ENCODE measurements around the gene SUZ12.
"Not testable (repeated sequence)": the region's sequence is repeated elsewhere in the genome, so short reads cannot be mapped to it uniquely, and the experiment has no call there.

Gene SUZ12

GRCh38 chr17:31951953-31952352 lies 15.1 kb downstream of the SUZ12 start:
- not testable (repeated sequence) for H3K9me3 ChIP-seq (ENCODE audit: control insufficient read depth, low read length); H3K4me1 ChIP-seq (ENCODE audit: control insufficient read depth, insufficient read depth, low read length); H3K27ac ChIP-seq (ENCODE audit: insufficient read depth, low read depth, low read length, poor library complexity, severe bottlenecking); H3K27me3 ChIP-seq (ENCODE audit: control insufficient read depth, insufficient read depth, low read length, poor library complexity, severe bottlenecking); H3K4me3 ChIP-seq (ENCODE audit: insufficient read depth, low read depth, low read length)
- 95 to 97% methylated on average over 2 to 3 of the region's 3 CpGs for WGBS, 2 experiments
- H3K36me3 ChIP-seq (ENCODE audit: control insufficient read depth, insufficient read depth, low read length): peaks cover 13% of the 10 kb centered on the region

- H3K4me3 ChIP-seq (ENCODE audit: insufficient read depth, low read depth, low read length); H3K27me3 ChIP-seq (ENCODE audit: control insufficient read depth, insufficient read depth, low read length, poor library complexity, severe bottlenecking); H3K9me3 ChIP-seq (ENCODE audit: control insufficient read depth, low read length); H3K27ac ChIP-seq (ENCODE audit: insufficient read depth, low read depth, low read length, poor library complexity, severe bottlenecking); H3K4me1 ChIP-seq (ENCODE audit: control insufficient read depth, insufficient read depth, low read length): not testable (repeated sequence)
- WGBS, 2 experiments: 86 to 89% methylated on average over 8 of the region's 8 CpGs
- H3K36me3 ChIP-seq (ENCODE audit: control insufficient read depth, insufficient read depth, low read length): peaks cover 13% of the 10 kb centered on the region
Observed at GRCh38 chr17:31964131-31964530, 27.3 kb downstream of the SUZ12 start.

- no peaks in the 10 kb centered on the region for H3K27me3 ChIP-seq (ENCODE audit: control insufficient read depth, insufficient read depth, low read length, poor library complexity, severe bottlenecking)
- no peak overlapping the region for H3K4me3 ChIP-seq (ENCODE audit: insufficient read depth, low read depth, low read length)
- no peaks in the 10 kb centered on the region for H3K4me1 ChIP-seq (ENCODE audit: control insufficient read depth, insufficient read depth, low read length)
- no peaks in the 10 kb centered on the region for H3K9me3 ChIP-seq (ENCODE audit: control insufficient read depth, low read length)
- H3K27ac ChIP-seq (ENCODE audit: insufficient read depth, low read depth, low read length, poor library complexity, severe bottlenecking): no peak overlapping the region
- 95 to 96% methylated on average over 3 of the region's 3 CpGs for WGBS, 2 experiments
- peaks cover 9% of the 10 kb centered on the region for H3K36me3 ChIP-seq (ENCODE audit: control insufficient read depth, insufficient read depth, low read length)
Observed at GRCh38 chr17:31967648-31968047, 30.8 kb downstream of the SUZ12 start.

GRCh38 chr17:31970416-31970815 lies 33.6 kb downstream of the SUZ12 start:
- not testable (repeated sequence) for H3K27ac ChIP-seq (ENCODE audit: insufficient read depth, low read depth, low read length, poor library complexity, severe bottlenecking)

GRCh38 chr17:31974269-31975071 lies 37.7 kb downstream of the SUZ12 start:
- not testable (repeated sequence) for H3K36me3 ChIP-seq (ENCODE audit: control insufficient read depth, insufficient read depth, low read length); H3K27ac ChIP-seq (ENCODE audit: insufficient read depth, low read depth, low read length, poor library complexity, severe bottlenecking); H3K27me3 ChIP-seq (ENCODE audit: control insufficient read depth, insufficient read depth, low read length, poor library complexity, severe bottlenecking); H3K4me1 ChIP-seq (ENCODE audit: control insufficient read depth, insufficient read depth, low read length); H3K9me3 ChIP-seq (ENCODE audit: control insufficient read depth, low read length); H3K4me3 ChIP-seq (ENCODE audit: insufficient read depth, low read depth, low read length)
- WGBS, 2 experiments: 95 to 96% methylated on average over 10 to 11 of the region's 14 CpGs

More at GRCh38 chr17:31970416-31970815, 33.6 kb downstream of the SUZ12 start:
- 88 to 89% methylated on average over 5 of the region's 5 CpGs for WGBS, 2 experiments
- H3K27me3 ChIP-seq (ENCODE audit: control insufficient read depth, insufficient read depth, low read length, poor library complexity, severe bottlenecking); H3K4me1 ChIP-seq (ENCODE audit: control insufficient read depth, insufficient read depth, low read length); H3K4me3 ChIP-seq (ENCODE audit: insufficient read depth, low read depth, low read length); H3K9me3 ChIP-seq (ENCODE audit: control insufficient read depth, low read length); H3K36me3 ChIP-seq (ENCODE audit: control insufficient read depth, insufficient read depth, low read length): not testable (repeated sequence)

GRCh38 chr17:31975391-31975790 lies 38.6 kb downstream of the SUZ12 start:
- not testable (repeated sequence) for H3K4me1 ChIP-seq (ENCODE audit: control insufficient read depth, insufficient read depth, low read length); H3K9me3 ChIP-seq (ENCODE audit: control insufficient read depth, low read length); H3K36me3 ChIP-seq (ENCODE audit: control insufficient read depth, insufficient read depth, low read length); H3K27me3 ChIP-seq (ENCODE audit: control insufficient read depth, insufficient read depth, low read length, poor library complexity, severe bottlenecking); H3K27ac ChIP-seq (ENCODE audit: insufficient read depth, low read depth, low read length, poor library complexity, severe bottlenecking); H3K4me3 ChIP-seq (ENCODE audit: insufficient read depth, low read depth, low read length)
- WGBS, 2 experiments: 94 to 95% methylated on average over 4 of the region's 5 CpGs

GRCh38 chr17:31991821-31992220 lies 55.0 kb downstream of the SUZ12 start:
- not testable (repeated sequence) for H3K27me3 ChIP-seq (ENCODE audit: control insufficient read depth, insufficient read depth, low read length, poor library complexity, severe bottlenecking); H3K4me3 ChIP-seq (ENCODE audit: insufficient read depth, low read depth, low read length); H3K4me1 ChIP-seq (ENCODE audit: control insufficient read depth, insufficient read depth, low read length); H3K9me3 ChIP-seq (ENCODE audit: control insufficient read depth, low read length); H3K27ac ChIP-seq (ENCODE audit: insufficient read depth, low read depth, low read length, poor library complexity, severe bottlenecking)
- WGBS, 2 experiments: 93 to 97% methylated on average over 7 of the region's 8 CpGs
- H3K36me3 ChIP-seq (ENCODE audit: control insufficient read depth, insufficient read depth, low read length): peaks cover 59% of the 10 kb centered on the region

- no peaks in the 10 kb centered on the region for H3K9me3 ChIP-seq (ENCODE audit: control insufficient read depth, low read length)
- H3K27ac ChIP-seq (ENCODE audit: insufficient read depth, low read depth, low read length, poor library complexity, severe bottlenecking): no peak overlapping the region
- H3K4me1 ChIP-seq (ENCODE audit: control insufficient read depth, insufficient read depth, low read length): no peaks in the 10 kb centered on the region
- no peaks in the 10 kb centered on the region for H3K27me3 ChIP-seq (ENCODE audit: control insufficient read depth, insufficient read depth, low read length, poor library complexity, severe bottlenecking)
- H3K36me3 ChIP-seq (ENCODE audit: control insufficient read depth, insufficient read depth, low read length): peaks cover 52% of the 10 kb centered on the region
- 92 to 98% methylated on average over 5 of the region's 6 CpGs for WGBS, 2 experiments
- no peak overlapping the region for H3K4me3 ChIP-seq (ENCODE audit: insufficient read depth, low read depth, low read length)
Observed at GRCh38 chr17:31997005-31997404, 60.2 kb downstream of the SUZ12 start.

GRCh38 chr17:32006957-32007462 lies 70.2 kb downstream of the SUZ12 start, which contains the start of gene LRRC37B:
Gene LRRC37B, plus strand, starts transcription at chr17:32007383. Its CDS starts 14,010 bp downstream, at chr17:32021393.
- Histone ChIP-seq H3K4me1 (ENCODE audit: control insufficient read depth, insufficient read depth, low read length) (no peaks in the 10 kb centered on the region), H3K27ac (ENCODE audit: insufficient read depth, low read depth, low read length, poor library complexity, severe bottlenecking) (no peak within 1 kb of the TSS), H3K27me3 (ENCODE audit: control insufficient read depth, insufficient read depth, low read length, poor library complexity, severe bottlenecking) (peaks cover 15% of the 10 kb centered on the region), H3K9me3 (ENCODE audit: control insufficient read depth, low read length) (no peaks in the 10 kb centered on the region), H3K4me3 (ENCODE audit: insufficient read depth, low read depth, low read length) (peak within 1 kb of the TSS; percentile 76), H3K36me3 (ENCODE audit: control insufficient read depth, insufficient read depth, low read length) (no peaks in the 10 kb centered on the region)
- 1% methylated on average over 51 of the region's 51 CpGs for WGBS, 2 experiments

- WGBS, 2 experiments: 0 to 1% methylated on average over 80 of the region's 80 CpGs
- Histone ChIP-seq H3K27me3 (ENCODE audit: control insufficient read depth, insufficient read depth, low read length, poor library complexity, severe bottlenecking) (peaks cover 15% of the 10 kb centered on the region), H3K4me1 (ENCODE audit: control insufficient read depth, insufficient read depth, low read length) (no peaks in the 10 kb centered on the region), H3K4me3 (ENCODE audit: insufficient read depth, low read depth, low read length) (peak overlapping the region; percentile 76), H3K36me3 (ENCODE audit: control insufficient read depth, insufficient read depth, low read length) (no peaks in the 10 kb centered on the region), H3K9me3 (ENCODE audit: control insufficient read depth, low read length) (no peaks in the 10 kb centered on the region), H3K27ac (ENCODE audit: insufficient read depth, low read depth, low read length, poor library complexity, severe bottlenecking) (no peak overlapping the region)
Observed at GRCh38 chr17:32007463-32008298, 70.9 kb downstream of the SUZ12 start.

All from ectodermal cell (in vitro differentiated cells).